Measurements from ENCODE around the gene GTF3C5. TPM values are rescaled to one million over a fixed set of nuclear protein-coding genes. Genes with fewer than 3 reads are reported as not detected.

GTF3C5 gene
- polyA plus RNA-seq, 1 donor from 2014 or later, result 103 TPM

GRCh38 chr9:133046196-133046899 lies 15.6 kb downstream of the GTF3C5 start:
- Histone ChIP-seq H4K20me1 (ENCODE audit: insufficient read depth) (no peaks in the 10 kb centered on the region), H3F3A (ENCODE audit: insufficient read depth, low read length, poor library complexity, severe bottlenecking) (no peaks in the 10 kb centered on the region), H3K27ac (ENCODE audit: low read length) (no peak overlapping the region), H3K9me3 (ENCODE audit: low read length) (no peaks in the 10 kb centered on the region), H3K4me3 (ENCODE audit: low read length) (no peak overlapping the region), H3K36me3 (ENCODE audit: insufficient read depth, low read length) (no peaks in the 10 kb centered on the region), H3K9ac (ENCODE audit: low read length) (no peak overlapping the region), H3K4me2 (ENCODE audit: low read length) (no peak overlapping the region), H2AFZ (ENCODE audit: low read depth, low read length) (no peak overlapping the region), H3K79me2 (replicated peaks; ENCODE audit: insufficient read depth, low read length) (no peaks in the 10 kb centered on the region), H3K9me2 (ENCODE audit: insufficient read depth, low read length) (no peaks in the 10 kb centered on the region), H3K27me3 (ENCODE audit: insufficient read depth, low read depth, low read length) (no peaks in the 10 kb centered on the region)
- TF ChIP-seq MXI1 (conservative IDR thresholded peaks at IDR 0.05; ENCODE audit: poor library complexity, severe bottlenecking), result no peak
- TF ChIP-seq TAF1 (IDR thresholded peaks at IDR 0.05; ENCODE audit: low read depth), result no peak
- no peak for TF ChIP-seq EP300 (conservative IDR thresholded peaks at IDR 0.05; ENCODE audit: poor library complexity, severe bottlenecking)
- no peak for TF ChIP-seq EZH2 (IDR thresholded peaks at IDR 0.05; ENCODE audit: borderline replicate concordance, insufficient read depth, low read length, poor library complexity, severe bottlenecking)
- no peak for TF ChIP-seq RAD21 (conservative IDR thresholded peaks at IDR 0.05)
- TF ChIP-seq REST (IDR thresholded peaks at IDR 0.05; ENCODE audit: borderline replicate concordance), result no peak
- TF ChIP-seq POLR2AphosphoS5 (IDR thresholded peaks at IDR 0.05), result no peak
- TF ChIP-seq CTCF (IDR thresholded peaks at IDR 0.05; ENCODE audit: poor library complexity, severe bottlenecking), result no peak
- TF ChIP-seq SMC3 (conservative IDR thresholded peaks at IDR 0.05; ENCODE audit: poor library complexity), result no peak

GRCh38 chr9:133046900-133047295 lies 16.1 kb downstream of the GTF3C5 start:
- no peaks in the 10 kb centered on the region for H4K20me1 ChIP-seq (ENCODE audit: insufficient read depth)
- H3K4me3 ChIP-seq (ENCODE audit: low read length), result no peak overlapping the region
- no peaks in the 10 kb centered on the region for H3F3A ChIP-seq (ENCODE audit: insufficient read depth, low read length, poor library complexity, severe bottlenecking)
- H3K27ac ChIP-seq (ENCODE audit: low read length), result no peak overlapping the region
- TF ChIP-seq TAF1 (IDR thresholded peaks at IDR 0.05; ENCODE audit: low read depth) (no peak), EP300 (conservative IDR thresholded peaks at IDR 0.05; ENCODE audit: poor library complexity, severe bottlenecking) (no peak), EZH2 (IDR thresholded peaks at IDR 0.05; ENCODE audit: borderline replicate concordance, insufficient read depth, low read length, poor library complexity, severe bottlenecking) (no peak), RAD21 (conservative IDR thresholded peaks at IDR 0.05) (no peak), CTCF (IDR thresholded peaks at IDR 0.05; ENCODE audit: poor library complexity, severe bottlenecking) (no peak), SMC3 (conservative IDR thresholded peaks at IDR 0.05; ENCODE audit: poor library complexity) (no peak), MXI1 (conservative IDR thresholded peaks at IDR 0.05; ENCODE audit: poor library complexity, severe bottlenecking) (no peak), REST (IDR thresholded peaks at IDR 0.05; ENCODE audit: borderline replicate concordance) (no peak), POLR2AphosphoS5 (IDR thresholded peaks at IDR 0.05) (no peak)
- H3K36me3 ChIP-seq (ENCODE audit: insufficient read depth, low read length), result no peaks in the 10 kb centered on the region
- no peaks in the 10 kb centered on the region for H3K27me3 ChIP-seq (ENCODE audit: insufficient read depth, low read depth, low read length)
- H3K9ac ChIP-seq (ENCODE audit: low read length), result no peak overlapping the region
- H3K9me3 ChIP-seq (ENCODE audit: low read length), result no peaks in the 10 kb centered on the region
- no peaks in the 10 kb centered on the region for H3K79me2 ChIP-seq (replicated peaks; ENCODE audit: insufficient read depth, low read length)
- no peak overlapping the region for H3K4me2 ChIP-seq (ENCODE audit: low read length)
- no peaks in the 10 kb centered on the region for H3K9me2 ChIP-seq (ENCODE audit: insufficient read depth, low read length)
- no peak overlapping the region for H2AFZ ChIP-seq (ENCODE audit: low read depth, low read length)

Measured in neural cell (in vitro differentiated cells).